Measurements from ENCODE around the gene PPP1R27.

Gene PPP1R27

GRCh38 chr17:81803728-81804558 is 30.9 kb downstream of the PPP1R27 start, which contains the start of gene GCGR:
GCGR (plus strand) TSS chr17:81804150; CDS start chr17:81809019, 4,869 bp downstream.
- H3K27ac ChIP-seq = no peak within 1 kb of the TSS
- no peak for TF ChIP-seq CTCF (conservative IDR thresholded peaks at IDR 0.05)

GRCh38 chr17:81802856-81803643 is 31.8 kb downstream of the PPP1R27 start:
- no peak overlapping the region for H3K27ac ChIP-seq
- TF ChIP-seq CTCF (conservative IDR thresholded peaks at IDR 0.05) = no peak

- no peak for TF ChIP-seq CTCF (conservative IDR thresholded peaks at IDR 0.05)
- no peak overlapping the region for H3K27ac ChIP-seq
These were observed 32.6 kb downstream of the PPP1R27 start for GRCh38 chr17:81802048-81802758.

- no peak for TF ChIP-seq CTCF (conservative IDR thresholded peaks at IDR 0.05)
- H3K27ac ChIP-seq = no peak overlapping the region
These were observed 33.5 kb downstream of the PPP1R27 start for GRCh38 chr17:81801327-81801726.

GRCh38 chr17:81794509-81794908 is 40.3 kb downstream of the PPP1R27 start:
- TF ChIP-seq CTCF (conservative IDR thresholded peaks at IDR 0.05) = no peak
- H3K27ac ChIP-seq = no peak overlapping the region

- TF ChIP-seq CTCF (conservative IDR thresholded peaks at IDR 0.05) = no peak
- no peak overlapping the region for H3K27ac ChIP-seq
These were observed 40.8 kb downstream of the PPP1R27 start for GRCh38 chr17:81794074-81794476.

Measured in VCaP (cell line).